C4-2B (cell line): Measurements from ENCODE around the gene RIGI.

ENCODE experiments used
- ZFX ChIP-seq: fragments of 450-650 bp; IDR thresholded peaks from 2 replicates; pipeline ENCODE4 v1.6.1; 2017
- TF ChIP-seq, protein P1 (sequence below): fragments of 450-650 bp; conservative IDR thresholded peaks from 2 replicates; pipeline ENCODE4 v1.5.1; 2017; ENCODE audit warnings: mild to moderate bottlenecking

DNA sequence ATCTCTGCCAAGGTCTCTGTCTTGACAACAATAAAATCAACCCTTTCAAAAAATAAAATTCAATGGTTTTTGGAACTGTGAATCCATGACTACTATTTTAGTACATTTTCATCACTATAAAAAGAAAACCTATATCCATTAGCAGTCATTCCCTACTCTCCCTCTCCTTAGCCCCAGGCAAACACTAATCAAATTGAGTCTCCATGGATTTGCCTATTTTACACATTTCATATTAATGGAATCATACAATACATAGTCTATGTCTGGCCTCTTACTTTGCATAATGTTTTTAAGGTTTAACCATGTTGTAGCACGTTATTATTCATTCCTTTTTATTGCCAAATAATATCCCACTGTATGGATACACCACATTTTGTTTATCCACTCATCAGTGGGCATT, 24.1 kb downstream of the RIGI start:
- TF ChIP-seq, protein P1, sequence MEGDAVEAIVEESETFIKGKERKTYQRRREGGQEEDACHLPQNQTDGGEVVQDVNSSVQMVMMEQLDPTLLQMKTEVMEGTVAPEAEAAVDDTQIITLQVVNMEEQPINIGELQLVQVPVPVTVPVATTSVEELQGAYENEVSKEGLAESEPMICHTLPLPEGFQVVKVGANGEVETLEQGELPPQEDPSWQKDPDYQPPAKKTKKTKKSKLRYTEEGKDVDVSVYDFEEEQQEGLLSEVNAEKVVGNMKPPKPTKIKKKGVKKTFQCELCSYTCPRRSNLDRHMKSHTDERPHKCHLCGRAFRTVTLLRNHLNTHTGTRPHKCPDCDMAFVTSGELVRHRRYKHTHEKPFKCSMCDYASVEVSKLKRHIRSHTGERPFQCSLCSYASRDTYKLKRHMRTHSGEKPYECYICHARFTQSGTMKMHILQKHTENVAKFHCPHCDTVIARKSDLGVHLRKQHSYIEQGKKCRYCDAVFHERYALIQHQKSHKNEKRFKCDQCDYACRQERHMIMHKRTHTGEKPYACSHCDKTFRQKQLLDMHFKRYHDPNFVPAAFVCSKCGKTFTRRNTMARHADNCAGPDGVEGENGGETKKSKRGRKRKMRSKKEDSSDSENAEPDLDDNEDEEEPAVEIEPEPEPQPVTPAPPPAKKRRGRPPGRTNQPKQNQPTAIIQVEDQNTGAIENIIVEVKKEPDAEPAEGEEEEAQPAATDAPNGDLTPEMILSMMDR: no peak
- no peak for TF ChIP-seq ZFX
